Neural progenitor cell (in vitro differentiated cells): ENCODE results near the gene GPR39. TPM values are rescaled to one million over a fixed set of nuclear protein-coding genes. Genes with fewer than 3 reads are reported as not detected.

Source experiments
- DNase-seq: peaks from one replicate; pipeline ENCODE4 v3.0.0-alpha.2; 2016; ENCODE audit warnings: low spot score
- H2AFZ ChIP-seq: fragments of 200-600 bp; sonication (generic); replicated peaks from 2 replicates; pipeline ENCODE4 v1.6.1; 2016; ENCODE audit warnings: antibody characterized with exemption
- H3F3A ChIP-seq: fragments of 200-600 bp; sonication (generic); 2 replicates; pipeline ENCODE4 v1.6.1; 2016; ENCODE audit warnings: antibody characterized with exemption, low read depth
- H3K27ac ChIP-seq: fragments of 200-600 bp; sonication (generic); 2 replicates; pipeline ENCODE4 v1.5.1; 2016; ENCODE audit warnings: mild to moderate bottlenecking
- H3K27me3 ChIP-seq: fragments of 200-600 bp; sonication (generic); 2 replicates; pipeline ENCODE4 v1.6.1; 2016; ENCODE audit warnings: mild to moderate bottlenecking, moderate library complexity
- H3K36me3 ChIP-seq: fragments of 200-600 bp; sonication (generic); 2 replicates; pipeline ENCODE4 v1.5.1; 2016
- H3K4me1 ChIP-seq: fragments of 200-600 bp; sonication (generic); 2 replicates; pipeline ENCODE4 v1.6.1; 2016; ENCODE audit warnings: mixed run types
- H3K4me2 ChIP-seq: fragments of 200-600 bp; sonication (generic); 2 replicates; pipeline ENCODE4 v1.6.1; 2016
- H3K4me3 ChIP-seq: fragments of 200-600 bp; sonication (generic); 2 replicates; pipeline ENCODE4 v1.5.1; 2016
- H3K79me2 ChIP-seq: fragments of 200-600 bp; sonication (generic); 2 replicates; pipeline ENCODE4 v1.6.1; 2016; ENCODE audit warnings: low read depth
- H3K9ac ChIP-seq: fragments of 200-600 bp; sonication (generic); 2 replicates; pipeline ENCODE4 v1.6.1; 2016
- H3K9me3 ChIP-seq: fragments of 200-600 bp; sonication (generic); 2 replicates; pipeline ENCODE4 v1.5.1; 2016; ENCODE audit warnings: low read depth
- H4K20me1 ChIP-seq: fragments of 200-600 bp; sonication (generic); 2 replicates; pipeline ENCODE4 v1.6.1; 2016; ENCODE audit warnings: low read depth
- H3K27ac Mint-ChIP-seq: 3 replicates; pipeline ENCODE4 v1.8.0; 2021; ENCODE audit warnings: mixed read lengths
- H3K27me3 Mint-ChIP-seq: 2 replicates; pipeline ENCODE4 v1.8.0; 2022; ENCODE audit warnings: low read depth, mild to moderate bottlenecking, inconsistent platforms, moderate library complexity, mixed read lengths; ENCODE audit not compliant: insufficient read depth
- H3K36me3 Mint-ChIP-seq: 3 replicates; pipeline ENCODE4 v1.8.0; 2021; ENCODE audit warnings: mixed read lengths
- H3K4me1 Mint-ChIP-seq: 3 replicates; pipeline ENCODE4 v1.8.0; 2021; ENCODE audit warnings: mixed read lengths
- H3K4me3 Mint-ChIP-seq: 3 replicates; pipeline ENCODE4 v1.8.0; 2021; ENCODE audit warnings: mild to moderate bottlenecking, moderate library complexity, mixed read lengths
- H3K9me3 Mint-ChIP-seq: 3 replicates; pipeline ENCODE4 v1.8.0; 2020; ENCODE audit warnings: mixed read lengths
- CTCF ChIP-seq: fragments of 200-600 bp; sonication (generic); IDR thresholded peaks from 2 replicates; pipeline ENCODE4 v1.5.1; 2017; ENCODE audit warnings: antibody characterized with exemption, mild to moderate bottlenecking
- EZH2 ChIP-seq: fragments of 200-600 bp; sonication (generic); IDR thresholded peaks from 2 replicates; pipeline ENCODE4 v1.6.1; 2017; ENCODE audit warnings: antibody characterized with exemption, mild to moderate bottlenecking, moderate library complexity
- EZH2phosphoT487 ChIP-seq: fragments of 200-600 bp; sonication (generic); IDR thresholded peaks from 2 replicates; pipeline ENCODE4 v1.6.1; 2017; ENCODE audit warnings: antibody characterized with exemption
- total RNA-seq: library from RNA; depleted of rRNA; stranded (reverse); fragments of >200 nt; gene quantifications from 2 replicates; pipeline ENCODE4 v1.2.3, GENCODE V29; 2015; ENCODE audit warnings: low replicate concordance

GPR39 gene
- total RNA-seq, 1 donor from 2014 or later, result 0.28 TPM

GRCh38 chr2:132387126-132387525 is 29.5 kb upstream of the GPR39 start:
- H3K27me3 Mint-ChIP-seq, result peaks cover 3% of the 10 kb centered on the region
- peaks cover 6% of the 10 kb centered on the region for H3F3A ChIP-seq
- peaks cover 1% of the 10 kb centered on the region for H3K9me3 Mint-ChIP-seq
- H3K36me3 Mint-ChIP-seq, result no peaks in the 10 kb centered on the region
- no peaks in the 10 kb centered on the region for H3K79me2 ChIP-seq
- H3K27ac Mint-ChIP-seq, result no peak overlapping the region
- H3K9me3 ChIP-seq, result no peaks in the 10 kb centered on the region
- H3K4me1 Mint-ChIP-seq, result peaks cover 6% of the 10 kb centered on the region
- no peak overlapping the region for H3K4me2 ChIP-seq
- no peak for TF ChIP-seq EZH2
- no peak for TF ChIP-seq EZH2phosphoT487
- TF ChIP-seq CTCF, result no peak
- no peak overlapping the region for H3K4me3 ChIP-seq
- no peaks in the 10 kb centered on the region for H3K36me3 ChIP-seq
- peaks cover 27% of the 10 kb centered on the region for H3K4me1 ChIP-seq
- H3K27me3 ChIP-seq, result no peaks in the 10 kb centered on the region
- no peak overlapping the region for H3K4me3 Mint-ChIP-seq
- H3K27ac ChIP-seq, result no peak overlapping the region
- no peak overlapping the region for H2AFZ ChIP-seq
- H3K9ac ChIP-seq, result no peak overlapping the region
- DNase-seq, result no peak
- H4K20me1 ChIP-seq, result no peaks in the 10 kb centered on the region

GRCh38 chr2:132390076-132390475 is 26.5 kb upstream of the GPR39 start:
- peaks cover 28% of the 10 kb centered on the region for H3K4me1 ChIP-seq
- no peaks in the 10 kb centered on the region for H3K79me2 ChIP-seq
- Mint-ChIP-seq H3K4me1 (peaks cover 16% of the 10 kb centered on the region), H3K4me3 (no peak overlapping the region), H3K36me3 (no peaks in the 10 kb centered on the region), H3K9me3 (no peaks in the 10 kb centered on the region), H3K27me3 (peaks cover 2% of the 10 kb centered on the region), H3K27ac (no peak overlapping the region)
- H3F3A ChIP-seq, result peaks cover 15% of the 10 kb centered on the region
- no peak for DNase-seq
- no peak overlapping the region for H3K9ac ChIP-seq
- no peak for TF ChIP-seq EZH2phosphoT487
- TF ChIP-seq EZH2, result no peak
- TF ChIP-seq CTCF, result no peak
- H2AFZ ChIP-seq, result no peak overlapping the region
- no peaks in the 10 kb centered on the region for H4K20me1 ChIP-seq
- H3K4me2 ChIP-seq, result no peak overlapping the region
- H3K4me3 ChIP-seq, result no peak overlapping the region
- no peaks in the 10 kb centered on the region for H3K36me3 ChIP-seq
- no peaks in the 10 kb centered on the region for H3K27me3 ChIP-seq
- no peak overlapping the region for H3K27ac ChIP-seq
- H3K9me3 ChIP-seq, result no peaks in the 10 kb centered on the region

- Histone ChIP-seq H3K4me1 (peaks cover 21% of the 10 kb centered on the region), H3K79me2 (no peaks in the 10 kb centered on the region), H3K27me3 (no peaks in the 10 kb centered on the region), H3K36me3 (no peaks in the 10 kb centered on the region), H3F3A (peaks cover 15% of the 10 kb centered on the region), H3K4me2 (peak overlapping the region; percentile 19), H2AFZ (no peak overlapping the region), H3K9me3 (no peaks in the 10 kb centered on the region), H3K27ac (no peak overlapping the region), H3K9ac (no peak overlapping the region), H4K20me1 (no peaks in the 10 kb centered on the region), H3K4me3 (no peak overlapping the region)
- Mint-ChIP-seq H3K27ac (no peak overlapping the region), H3K36me3 (no peaks in the 10 kb centered on the region), H3K9me3 (no peaks in the 10 kb centered on the region), H3K4me3 (no peak overlapping the region), H3K4me1 (peaks cover 16% of the 10 kb centered on the region), H3K27me3 (peaks cover 2% of the 10 kb centered on the region)
- no peak for DNase-seq
- TF ChIP-seq EZH2 (no peak), EZH2phosphoT487 (no peak), CTCF (no peak)
Observed at GRCh38 chr2:132391378-132391777, 25.2 kb upstream of the GPR39 start.
